Tibial nerve (tissue), 3 donors: Measurements from ENCODE around the gene INPP5A.

Experiments
- POLR2A ChIP-seq, 2 donors: fragments of 450-650 bp; IDR thresholded peaks; one replicate each; pipeline ENCODE4 v1.6.1; 2017; ENCODE audit warnings: antibody characterized with exemption in 2 of 2, mild to moderate bottlenecking in 2 of 2, moderate library complexity in 2 of 2
- TF ChIP-seq, protein P1 (sequence below), 5 experiments: fragments of 200-600 bp in 3 of 5; fragments of 450-650 bp in 2 of 5; sonication (generic) in 3 of 5; IDR thresholded peaks; one replicate each; pipeline ENCODE4 v1.5.1; 2016 to 2019; ENCODE audit warnings: antibody characterized with exemption in 5 of 5, mild to moderate bottlenecking in 3 of 5, moderate library complexity in 2 of 5

DNA sequence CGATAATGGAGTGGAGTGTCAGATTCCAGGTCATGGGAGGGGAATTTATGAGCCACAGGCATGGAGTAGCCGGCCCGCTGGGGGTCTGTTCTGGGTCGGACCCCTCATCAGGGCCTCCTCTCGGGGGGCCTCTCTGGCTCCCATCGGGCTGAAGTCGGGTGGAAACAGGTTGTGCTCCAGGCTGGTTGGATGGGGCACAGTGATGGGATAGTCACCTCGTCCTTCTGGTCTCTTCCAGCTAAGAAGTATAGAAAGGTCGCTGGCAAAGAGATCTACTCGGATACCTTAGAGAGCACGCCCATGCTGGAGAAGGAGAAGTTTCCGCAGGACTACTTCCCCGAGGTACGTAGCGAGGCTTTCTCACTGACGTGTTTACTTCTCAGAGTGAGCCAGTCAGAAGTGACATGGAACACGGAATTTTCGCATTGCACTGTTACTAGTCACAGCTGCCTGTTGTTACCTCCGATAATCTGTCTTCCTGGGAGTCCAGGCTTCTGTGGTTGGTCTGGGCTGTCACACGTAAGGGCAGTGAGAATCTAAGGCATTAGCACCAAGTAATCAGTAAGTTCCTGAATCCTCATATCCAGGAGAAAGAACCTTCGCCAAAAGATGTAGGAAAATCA is 160.1 kb downstream of the INPP5A start:
- TF ChIP-seq POLR2A (IDR thresholded peaks at IDR 0.05), result no peak
- TF ChIP-seq, protein P1, sequence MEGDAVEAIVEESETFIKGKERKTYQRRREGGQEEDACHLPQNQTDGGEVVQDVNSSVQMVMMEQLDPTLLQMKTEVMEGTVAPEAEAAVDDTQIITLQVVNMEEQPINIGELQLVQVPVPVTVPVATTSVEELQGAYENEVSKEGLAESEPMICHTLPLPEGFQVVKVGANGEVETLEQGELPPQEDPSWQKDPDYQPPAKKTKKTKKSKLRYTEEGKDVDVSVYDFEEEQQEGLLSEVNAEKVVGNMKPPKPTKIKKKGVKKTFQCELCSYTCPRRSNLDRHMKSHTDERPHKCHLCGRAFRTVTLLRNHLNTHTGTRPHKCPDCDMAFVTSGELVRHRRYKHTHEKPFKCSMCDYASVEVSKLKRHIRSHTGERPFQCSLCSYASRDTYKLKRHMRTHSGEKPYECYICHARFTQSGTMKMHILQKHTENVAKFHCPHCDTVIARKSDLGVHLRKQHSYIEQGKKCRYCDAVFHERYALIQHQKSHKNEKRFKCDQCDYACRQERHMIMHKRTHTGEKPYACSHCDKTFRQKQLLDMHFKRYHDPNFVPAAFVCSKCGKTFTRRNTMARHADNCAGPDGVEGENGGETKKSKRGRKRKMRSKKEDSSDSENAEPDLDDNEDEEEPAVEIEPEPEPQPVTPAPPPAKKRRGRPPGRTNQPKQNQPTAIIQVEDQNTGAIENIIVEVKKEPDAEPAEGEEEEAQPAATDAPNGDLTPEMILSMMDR (IDR thresholded peaks at IDR 0.05), result no peak
